ENCODE data around the gene KDM1B. TPM values are rescaled to one million over a fixed set of nuclear protein-coding genes. Genes with fewer than 3 reads are reported as not detected.

KDM1B gene, protein sequence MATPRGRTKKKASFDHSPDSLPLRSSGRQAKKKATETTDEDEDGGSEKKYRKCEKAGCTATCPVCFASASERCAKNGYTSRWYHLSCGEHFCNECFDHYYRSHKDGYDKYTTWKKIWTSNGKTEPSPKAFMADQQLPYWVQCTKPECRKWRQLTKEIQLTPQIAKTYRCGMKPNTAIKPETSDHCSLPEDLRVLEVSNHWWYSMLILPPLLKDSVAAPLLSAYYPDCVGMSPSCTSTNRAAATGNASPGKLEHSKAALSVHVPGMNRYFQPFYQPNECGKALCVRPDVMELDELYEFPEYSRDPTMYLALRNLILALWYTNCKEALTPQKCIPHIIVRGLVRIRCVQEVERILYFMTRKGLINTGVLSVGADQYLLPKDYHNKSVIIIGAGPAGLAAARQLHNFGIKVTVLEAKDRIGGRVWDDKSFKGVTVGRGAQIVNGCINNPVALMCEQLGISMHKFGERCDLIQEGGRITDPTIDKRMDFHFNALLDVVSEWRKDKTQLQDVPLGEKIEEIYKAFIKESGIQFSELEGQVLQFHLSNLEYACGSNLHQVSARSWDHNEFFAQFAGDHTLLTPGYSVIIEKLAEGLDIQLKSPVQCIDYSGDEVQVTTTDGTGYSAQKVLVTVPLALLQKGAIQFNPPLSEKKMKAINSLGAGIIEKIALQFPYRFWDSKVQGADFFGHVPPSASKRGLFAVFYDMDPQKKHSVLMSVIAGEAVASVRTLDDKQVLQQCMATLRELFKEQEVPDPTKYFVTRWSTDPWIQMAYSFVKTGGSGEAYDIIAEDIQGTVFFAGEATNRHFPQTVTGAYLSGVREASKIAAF
- 33.8 TPM for polyA plus RNA-seq (ENCODE audit: insufficient read length)

DNA sequence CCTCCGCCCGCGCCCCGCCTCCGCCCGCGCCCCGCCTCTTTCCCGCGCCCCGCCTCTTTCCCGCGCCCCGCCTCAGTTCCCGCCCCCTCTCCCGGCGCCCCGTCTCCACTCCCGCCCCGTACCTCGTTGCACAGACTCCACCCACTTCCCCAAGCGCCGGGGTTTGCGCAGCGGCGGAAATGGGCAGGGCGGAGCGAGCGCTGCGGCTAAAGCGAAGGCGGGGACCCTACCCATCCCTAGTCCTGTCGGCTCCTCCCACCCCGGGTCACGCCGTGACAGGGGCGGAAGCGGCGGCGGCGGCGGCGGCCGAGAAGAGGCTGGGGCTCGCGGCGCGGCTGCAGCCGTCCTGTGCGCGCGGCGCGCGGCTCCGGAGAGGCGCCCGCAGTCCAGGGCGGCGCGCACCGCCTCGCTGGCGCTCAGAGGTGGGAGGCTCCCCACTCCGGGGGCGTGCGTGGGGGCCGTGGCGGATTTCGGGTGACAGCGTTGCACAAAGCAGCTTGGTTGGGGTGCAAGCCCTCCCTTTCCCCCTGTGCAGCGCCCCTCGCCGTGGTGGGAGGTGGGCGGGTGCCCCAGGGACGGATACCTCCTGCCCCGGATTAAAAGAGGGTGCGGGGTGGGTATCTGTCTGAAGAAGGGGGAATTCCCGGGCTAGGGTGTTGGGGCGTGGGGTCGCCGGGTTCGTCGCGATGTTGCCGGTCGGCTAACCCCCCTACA lies at the start of gene KDM1B:
Gene KDM1B, plus strand, starts transcription at position 273 of the 714 bp plus-strand sequence. CDS start 4,474 bp downstream, outside the sequence.
- peak; percentile 97 for DNase-seq

DNA sequence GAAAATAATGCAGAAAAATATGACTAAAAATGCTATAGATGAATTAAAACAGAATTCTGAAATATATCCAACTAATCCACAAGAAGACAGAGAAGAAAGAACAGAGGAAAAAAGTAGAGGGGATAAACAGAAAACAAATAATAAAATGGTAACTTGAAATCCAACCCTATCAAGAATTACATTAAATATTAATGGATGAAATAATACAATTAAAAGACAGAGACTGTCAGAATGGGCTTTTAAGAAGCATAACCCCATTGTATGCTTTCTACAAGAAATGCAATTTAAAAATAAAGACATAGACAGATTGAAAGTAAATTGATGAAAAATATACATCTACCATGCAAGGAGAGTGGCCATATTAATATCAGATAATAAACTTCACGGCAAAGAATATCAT lies 48.2 kb upstream of the KDM1B start:
- no peak for DNase-seq

DNA sequence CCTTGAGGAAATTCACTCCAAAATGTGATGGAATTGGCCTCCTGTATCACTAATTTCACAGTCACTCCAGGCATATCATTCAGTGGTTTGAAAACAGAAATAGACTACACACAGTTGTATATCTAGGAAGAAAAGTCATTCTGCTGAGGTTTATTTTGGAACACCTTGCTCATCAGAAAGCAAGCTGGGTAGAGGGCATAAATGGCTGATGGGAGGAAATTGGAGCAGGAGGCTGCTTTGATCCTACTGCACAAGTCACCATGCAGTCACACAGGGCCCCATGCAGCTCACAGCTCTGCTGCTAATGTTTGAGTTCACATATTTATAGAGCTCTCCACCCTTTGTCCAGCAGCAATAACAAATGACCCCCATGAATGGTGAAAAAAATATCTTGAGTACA lies 45.1 kb upstream of the KDM1B start:
- DNase-seq: no peak

DNA sequence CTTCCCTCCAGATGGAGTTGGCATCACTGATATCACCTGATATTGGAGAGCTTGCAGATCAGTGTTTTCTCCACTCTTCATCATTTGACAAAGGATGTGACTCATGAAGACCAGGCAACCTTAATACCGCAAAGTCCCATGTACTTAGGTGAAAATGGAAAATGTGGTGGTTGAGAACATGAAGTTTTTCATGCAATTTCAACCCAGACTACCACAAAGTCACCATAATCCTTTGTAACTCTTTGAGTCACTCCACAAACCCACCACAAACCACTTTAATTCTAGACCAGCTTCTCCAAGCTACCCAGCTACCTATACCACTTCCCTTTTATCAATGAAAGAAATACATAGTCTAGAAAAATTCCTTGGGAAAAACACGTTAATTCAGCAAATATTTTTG lies 39.9 kb upstream of the KDM1B start:
- no peak for DNase-seq

DNA sequence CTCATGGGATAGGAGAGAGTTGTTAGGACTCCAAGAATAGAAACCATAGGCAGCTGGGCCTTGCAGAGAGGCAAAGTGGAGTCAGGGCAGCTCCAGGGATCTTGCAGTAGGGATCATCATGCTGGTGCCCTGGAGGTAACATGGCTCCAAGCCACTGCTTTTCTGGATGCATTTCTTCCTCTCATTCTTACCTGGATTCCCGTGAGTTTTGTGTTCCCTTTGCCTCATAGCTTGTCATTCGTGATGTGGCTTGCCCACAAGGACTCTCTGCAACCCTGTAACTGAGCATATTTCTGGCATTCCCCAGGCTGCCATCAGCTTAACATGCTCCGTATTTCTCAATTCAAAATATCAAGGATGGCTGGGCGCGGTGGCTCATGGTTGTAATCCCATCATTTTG lies 38.1 kb upstream of the KDM1B start:
- no peak for DNase-seq

DNA sequence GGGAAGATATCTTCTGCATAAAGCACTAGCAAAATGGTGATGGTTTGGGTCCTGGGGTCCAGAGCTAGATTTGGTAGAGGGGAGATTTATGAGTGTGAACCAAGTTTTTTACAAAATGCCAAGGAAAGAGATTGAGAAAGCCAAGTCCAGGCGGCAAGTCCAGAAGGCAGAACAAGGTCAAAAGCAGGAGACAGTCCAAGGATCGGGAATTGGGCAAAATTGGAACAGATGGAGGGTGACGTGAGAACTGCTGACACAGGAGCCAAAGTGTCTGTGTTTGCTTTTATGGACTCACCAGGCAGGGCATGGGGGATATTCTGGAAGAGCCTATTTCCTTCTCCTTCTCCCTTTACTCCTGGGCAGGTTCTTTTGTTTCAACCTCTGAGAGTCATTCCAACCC lies 36.9 kb upstream of the KDM1B start:
- DNase-seq: no peak

DNA sequence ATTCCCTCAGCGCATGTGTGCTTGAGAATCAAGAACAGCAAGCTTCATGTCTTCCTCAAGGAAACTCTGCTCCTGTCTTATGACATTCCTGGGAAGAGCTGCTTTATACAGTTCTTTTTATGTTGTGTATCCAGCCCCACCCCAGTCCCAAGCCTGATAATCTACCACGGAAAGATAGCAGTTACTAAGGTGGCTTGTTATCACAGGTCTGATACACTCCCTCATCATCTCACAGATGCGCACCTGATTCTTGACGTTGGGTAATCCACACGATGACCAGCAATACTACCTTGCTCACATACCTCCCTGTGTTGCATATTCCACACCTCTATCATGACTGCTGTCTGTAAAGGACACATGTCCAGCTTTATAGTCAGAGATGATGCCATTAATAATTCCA lies 36.0 kb upstream of the KDM1B start:
- no peak for DNase-seq

DNA sequence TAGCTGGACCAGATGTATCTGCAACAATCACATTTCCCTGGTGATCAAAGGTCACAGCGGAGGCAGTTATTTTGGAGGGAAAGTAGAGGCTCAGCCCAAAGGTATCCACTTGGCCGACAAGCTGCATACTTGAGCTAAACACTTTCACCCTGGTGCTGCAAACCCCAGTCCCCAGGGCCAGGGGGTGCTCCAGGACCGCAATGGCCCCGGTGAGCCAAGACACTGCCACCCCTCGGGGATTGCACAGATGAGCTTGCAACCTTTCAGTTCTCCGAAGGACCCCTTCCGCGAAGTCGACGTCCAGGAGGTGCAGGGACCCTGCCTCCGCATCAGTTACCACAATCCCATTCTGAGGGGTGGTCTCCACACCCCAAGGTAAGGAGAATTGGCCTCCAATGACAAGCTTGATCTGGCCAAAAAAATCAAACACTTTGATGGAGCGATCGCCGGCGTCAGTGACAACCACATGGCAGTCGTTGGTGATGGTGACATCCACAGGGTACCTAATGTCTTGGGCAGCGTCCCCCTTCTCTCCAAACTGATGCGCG lies 33.6 kb upstream of the KDM1B start:
- DNase-seq: no peak

DNA sequence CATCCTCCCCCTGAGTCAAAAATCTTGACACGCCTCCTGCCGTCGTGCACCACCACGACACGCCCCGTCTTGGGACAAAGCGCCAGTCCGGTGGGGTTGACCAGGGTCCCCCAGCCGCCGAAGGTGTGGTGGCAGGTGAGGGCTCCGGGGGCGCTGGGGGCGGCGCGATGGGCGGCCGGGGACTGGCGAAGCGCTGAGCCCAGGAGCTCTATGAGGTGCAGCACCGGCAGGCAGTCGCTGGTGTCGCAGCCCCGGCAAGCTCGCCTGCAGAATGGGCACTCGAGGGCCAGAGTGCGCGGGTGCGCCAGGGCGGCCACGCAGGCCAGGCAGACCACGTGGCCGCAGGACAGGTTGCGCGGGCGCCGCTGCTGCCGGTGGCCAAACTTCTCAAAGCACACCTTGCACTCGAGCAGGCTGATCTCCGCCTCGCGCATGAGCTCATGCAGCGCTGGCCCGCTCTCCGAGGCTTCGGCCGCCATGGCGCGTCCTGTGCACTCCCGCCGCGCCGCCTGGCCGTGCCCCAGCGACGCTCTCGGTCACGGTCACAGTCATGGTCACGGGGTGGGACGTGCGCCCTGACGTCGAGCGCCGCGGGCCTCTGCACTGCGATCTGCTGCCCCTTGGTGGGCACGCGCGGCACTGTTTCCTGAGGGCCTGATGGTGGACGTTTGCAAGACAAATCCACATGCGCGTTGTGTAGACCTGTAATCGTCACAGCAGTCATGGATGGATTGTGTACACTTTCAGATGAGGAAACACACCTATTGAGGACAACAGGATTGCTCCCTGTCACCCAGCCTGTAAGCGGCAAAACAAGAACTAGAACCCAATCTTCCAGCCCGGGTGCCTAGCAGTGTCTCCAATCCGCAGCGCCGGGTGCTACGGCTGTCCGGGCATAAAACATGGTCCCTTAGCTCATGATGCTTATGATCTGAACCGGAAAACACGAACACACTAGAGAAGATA lies 32.8 kb upstream of the KDM1B start, which contains the start of gene NHLRC1:
Gene NHLRC1, minus strand, starts transcription at position 550 of the 966 bp plus-strand sequence. Its CDS starts 71 bp downstream, at position 479.
- DNase-seq: peak; percentile 90

DNA sequence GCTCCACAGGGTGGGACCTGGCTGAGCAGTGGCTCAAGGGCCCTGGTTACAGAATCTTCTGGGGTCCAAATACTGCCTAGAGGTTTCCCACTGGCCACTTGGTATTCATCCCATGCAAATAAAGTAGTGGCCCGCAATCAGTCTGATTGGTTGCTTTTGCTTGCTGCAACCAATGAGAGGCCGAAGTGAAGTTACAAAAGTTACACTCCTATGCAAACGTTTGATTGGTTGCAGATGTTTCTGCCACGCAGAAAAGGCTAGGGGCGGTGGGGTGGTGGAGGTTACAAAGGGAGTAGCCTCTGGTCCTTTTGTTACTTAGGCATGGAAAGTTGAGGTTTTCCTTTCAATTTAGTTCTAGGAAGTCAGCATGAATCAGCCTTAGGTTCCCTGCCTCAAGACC lies 29.1 kb upstream of the KDM1B start:
- DNase-seq: no peak

DNA sequence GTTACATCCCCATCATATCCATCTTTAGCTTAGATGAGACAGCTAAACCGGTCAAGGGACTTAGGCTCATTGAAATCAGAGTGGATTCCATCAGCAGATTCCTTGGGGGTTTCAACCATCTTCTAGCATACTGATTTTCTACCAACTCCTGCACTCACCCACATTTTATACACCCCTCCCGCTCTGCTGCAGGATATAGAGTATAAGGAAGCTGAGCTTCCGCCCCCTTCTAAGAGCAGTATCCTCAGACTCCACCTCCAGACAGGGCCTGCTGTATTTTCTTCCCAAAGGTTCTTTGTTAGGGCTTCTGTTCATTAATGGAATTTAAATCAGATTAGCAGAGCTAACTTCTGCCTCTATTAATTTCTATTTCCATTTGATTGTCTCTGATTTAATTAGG lies 22.9 kb upstream of the KDM1B start:
- DNase-seq: no peak

DNA sequence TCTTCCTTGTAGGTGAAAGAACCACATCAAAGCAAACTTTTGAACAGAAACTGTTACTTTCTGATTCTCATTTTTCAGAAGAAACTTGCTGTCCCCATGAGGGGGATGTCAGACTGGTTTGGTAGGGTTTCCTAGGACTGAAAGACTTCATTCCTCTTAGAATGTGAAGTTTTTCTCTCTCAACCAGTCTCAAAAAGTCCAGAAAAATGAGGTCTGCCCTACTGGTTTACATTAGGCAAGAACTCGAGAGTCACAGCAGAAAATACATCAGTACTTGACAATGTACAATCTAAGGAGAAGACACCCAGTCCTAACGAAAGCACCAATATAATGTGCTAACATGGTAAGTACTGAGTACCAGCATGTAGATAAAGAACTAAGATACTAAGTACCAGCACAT lies 20.1 kb upstream of the KDM1B start:
- DNase-seq: no peak

DNA sequence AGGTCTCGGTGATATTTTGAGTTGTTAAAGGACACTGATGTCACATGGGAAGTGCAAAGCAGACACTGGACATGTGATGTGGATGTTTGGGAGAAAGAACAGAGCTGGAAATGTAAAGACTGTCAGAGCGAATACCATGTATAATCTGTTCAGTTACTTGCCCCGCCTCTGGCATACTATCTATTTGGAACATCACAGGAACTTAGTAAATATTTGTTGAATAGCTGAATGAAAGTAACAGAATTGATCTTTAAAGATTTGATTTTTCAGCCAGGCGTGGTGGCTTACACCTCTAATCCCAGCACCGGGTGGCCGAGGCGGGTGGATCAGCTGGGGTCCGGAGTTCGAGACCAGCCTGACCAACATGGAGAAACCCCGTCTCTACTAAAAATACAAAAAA lies 19.0 kb upstream of the KDM1B start:
- DNase-seq: no peak

DNA sequence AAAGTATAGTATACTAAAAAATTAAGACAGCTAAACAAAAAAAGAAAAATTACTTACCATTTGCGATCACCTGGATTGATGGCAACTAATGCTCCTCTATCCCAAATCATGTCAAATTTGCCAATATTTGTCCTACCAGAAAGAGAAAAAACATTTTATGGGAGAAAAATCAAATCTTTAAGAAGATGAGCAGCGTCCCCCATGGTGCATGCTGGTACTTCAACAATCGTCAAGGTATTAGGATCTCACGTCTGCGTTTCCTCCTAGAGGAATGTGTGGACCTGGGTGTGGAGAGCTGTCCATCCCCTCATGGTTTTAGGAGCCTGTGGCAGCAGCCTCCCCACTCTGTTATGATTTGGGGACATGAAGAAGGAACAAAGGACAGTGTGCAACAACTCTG lies 16.3 kb upstream of the KDM1B start:
- DNase-seq: no peak

DNA sequence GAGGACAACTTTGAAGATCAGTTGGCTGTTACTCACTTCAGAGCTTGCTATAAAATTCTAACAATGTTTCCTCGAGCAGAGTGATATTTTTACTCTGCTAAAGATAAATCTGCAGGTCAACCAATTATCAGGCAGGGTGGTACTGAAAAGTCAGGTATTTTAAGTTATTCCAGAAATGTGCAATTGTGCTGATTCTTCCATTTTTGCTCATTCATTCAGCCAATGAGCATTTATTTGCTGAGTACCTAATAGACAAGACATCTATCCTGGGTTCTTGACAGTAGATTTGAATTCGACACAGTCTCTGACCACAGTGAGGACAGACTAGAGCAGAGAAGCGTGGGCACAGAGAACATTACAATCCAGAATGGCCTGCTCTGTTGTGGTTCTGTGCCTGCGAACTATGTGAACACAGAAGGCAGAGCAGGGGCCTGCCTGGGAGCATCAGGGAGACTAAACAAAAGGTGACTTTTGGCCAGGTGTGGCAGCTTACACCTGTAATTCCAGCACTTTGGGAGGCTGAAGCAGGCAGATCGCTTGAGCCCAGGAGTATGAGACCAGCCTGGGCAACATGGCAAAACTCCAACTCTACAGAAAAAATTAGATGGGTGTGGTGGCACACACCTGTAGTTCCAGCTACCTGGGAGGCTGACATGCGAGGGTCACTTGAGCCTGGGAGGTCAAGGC lies 15.1 kb upstream of the KDM1B start:
- no peak for DNase-seq

DNA sequence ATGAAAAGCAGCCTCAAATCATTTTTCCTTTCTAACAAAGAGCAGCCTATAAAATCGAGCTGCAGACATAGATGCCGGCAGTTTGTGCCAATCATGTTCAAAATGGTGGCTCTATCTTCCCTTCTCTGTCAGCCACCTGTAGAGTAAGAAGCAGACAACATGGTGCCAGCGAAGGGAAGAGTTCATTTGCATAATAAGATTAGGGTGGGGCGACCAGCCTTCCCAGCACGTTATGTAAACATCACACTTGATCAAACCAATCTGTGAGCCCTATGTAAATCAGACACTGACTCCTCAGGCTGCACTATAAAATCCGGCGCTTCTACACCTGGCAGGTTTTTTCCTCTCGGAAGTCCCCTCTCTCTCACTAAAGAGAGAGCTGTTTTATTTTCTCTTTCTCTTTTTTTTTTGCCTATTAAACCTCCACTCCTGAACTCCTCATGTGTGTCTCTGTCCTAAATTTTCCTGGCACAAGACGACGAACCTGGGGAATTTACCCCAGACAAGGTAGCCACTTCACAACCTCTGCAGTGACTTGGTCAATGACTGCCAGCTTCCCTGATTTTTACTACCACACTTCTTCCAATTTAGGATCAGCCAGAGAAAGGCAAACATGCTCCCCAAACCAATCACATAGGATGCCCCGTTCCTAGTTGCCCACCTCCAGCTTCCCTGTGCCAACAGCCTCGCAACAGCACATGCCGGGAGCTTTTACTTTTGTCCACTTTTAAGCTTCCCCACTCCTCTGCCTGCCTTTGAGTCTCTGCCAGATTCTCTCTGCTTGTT lies 13.2 kb upstream of the KDM1B start:
- no peak for DNase-seq

DNA sequence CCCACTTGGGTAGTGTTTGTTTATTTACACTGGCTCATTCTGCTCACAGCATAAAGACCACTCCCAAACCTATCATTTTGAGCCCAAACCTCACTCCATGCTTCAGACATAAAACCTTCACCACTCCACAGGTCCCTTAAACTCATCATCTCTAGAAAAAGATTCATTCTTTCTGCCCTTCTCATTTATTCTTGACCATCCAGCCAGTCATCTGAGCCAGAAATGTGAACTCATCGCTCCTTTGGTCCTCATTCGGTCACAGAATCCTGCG lies 12.7 kb upstream of the KDM1B start:
- no peak for DNase-seq

DNA sequence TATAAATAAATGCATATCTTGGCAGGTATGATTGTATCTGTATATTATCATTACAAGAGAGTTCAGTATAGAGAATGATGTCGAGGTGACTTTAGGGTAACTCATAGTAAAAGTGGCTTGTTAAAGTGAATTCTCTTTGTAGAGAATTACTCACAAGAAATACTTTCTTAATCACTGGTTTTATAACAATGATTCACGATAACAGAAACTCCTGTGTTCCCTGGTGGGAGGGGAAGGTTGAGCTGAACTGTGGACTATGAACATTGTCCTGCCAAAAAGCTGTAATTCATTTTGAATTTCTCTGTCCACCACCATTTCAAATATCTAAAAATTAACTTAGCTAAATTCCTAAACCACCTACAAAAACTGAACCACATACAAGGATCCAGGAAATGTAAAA lies 8.1 kb upstream of the KDM1B start:
- no peak for DNase-seq

DNA sequence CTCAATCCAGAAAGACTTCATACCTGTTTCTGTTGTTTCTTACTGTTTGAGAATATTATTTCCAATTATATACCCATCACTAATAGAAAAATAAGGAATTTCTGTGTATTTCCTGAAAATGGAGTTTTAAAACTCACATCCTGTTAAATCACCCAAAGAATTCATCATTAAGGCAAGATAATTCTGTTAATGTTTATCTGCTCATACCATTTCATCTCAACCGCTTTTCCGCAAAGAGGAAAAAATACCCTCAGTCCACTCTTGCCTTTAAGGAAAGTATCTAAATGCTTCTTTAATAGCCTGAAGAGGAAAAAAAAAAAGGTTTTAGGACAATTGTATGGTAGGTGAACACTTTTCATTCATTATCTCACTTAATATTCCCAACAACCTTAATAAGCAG lies 7.6 kb upstream of the KDM1B start:
- no peak for DNase-seq

DNA sequence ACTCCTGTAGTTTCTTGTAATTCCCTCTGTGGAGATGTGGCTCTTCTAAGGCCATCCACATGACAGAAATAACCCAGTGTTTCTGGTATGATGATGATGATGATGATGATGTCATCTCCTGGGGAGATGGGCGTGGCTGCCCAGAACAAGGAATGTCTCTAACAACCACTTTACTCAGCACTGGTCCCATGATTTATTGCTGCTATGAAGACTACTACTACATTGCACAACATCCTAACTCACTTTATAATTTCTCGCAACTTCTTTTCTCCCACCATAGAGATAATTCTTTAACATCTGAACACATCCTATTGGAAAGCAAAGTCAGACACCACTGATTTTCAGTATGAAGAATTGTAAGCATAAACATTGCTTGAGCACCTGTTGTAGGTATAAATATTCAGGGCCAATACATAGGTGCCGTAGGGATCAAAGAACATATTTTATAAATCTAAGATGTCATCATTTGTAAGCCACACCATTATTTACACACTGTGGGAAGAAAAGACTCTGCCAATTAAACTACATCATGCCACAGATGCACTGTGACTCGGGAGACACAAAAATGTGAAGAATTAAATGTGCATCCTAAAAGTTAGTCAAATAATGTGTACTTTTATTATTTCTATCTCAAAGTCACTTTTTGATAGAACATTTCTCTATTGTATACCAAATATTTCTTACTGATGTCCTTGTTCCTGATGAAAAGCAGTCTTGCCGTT lies 6.8 kb upstream of the KDM1B start:
- DNase-seq: no peak

Measured in hindlimb muscle (tissue), 1 donor.